Measurements from ENCODE around the gene MOB3A.
A peak's percentile ranks its signal among the peaks of the same experiment; 100 is the strongest.

MOB3A gene

DNA sequence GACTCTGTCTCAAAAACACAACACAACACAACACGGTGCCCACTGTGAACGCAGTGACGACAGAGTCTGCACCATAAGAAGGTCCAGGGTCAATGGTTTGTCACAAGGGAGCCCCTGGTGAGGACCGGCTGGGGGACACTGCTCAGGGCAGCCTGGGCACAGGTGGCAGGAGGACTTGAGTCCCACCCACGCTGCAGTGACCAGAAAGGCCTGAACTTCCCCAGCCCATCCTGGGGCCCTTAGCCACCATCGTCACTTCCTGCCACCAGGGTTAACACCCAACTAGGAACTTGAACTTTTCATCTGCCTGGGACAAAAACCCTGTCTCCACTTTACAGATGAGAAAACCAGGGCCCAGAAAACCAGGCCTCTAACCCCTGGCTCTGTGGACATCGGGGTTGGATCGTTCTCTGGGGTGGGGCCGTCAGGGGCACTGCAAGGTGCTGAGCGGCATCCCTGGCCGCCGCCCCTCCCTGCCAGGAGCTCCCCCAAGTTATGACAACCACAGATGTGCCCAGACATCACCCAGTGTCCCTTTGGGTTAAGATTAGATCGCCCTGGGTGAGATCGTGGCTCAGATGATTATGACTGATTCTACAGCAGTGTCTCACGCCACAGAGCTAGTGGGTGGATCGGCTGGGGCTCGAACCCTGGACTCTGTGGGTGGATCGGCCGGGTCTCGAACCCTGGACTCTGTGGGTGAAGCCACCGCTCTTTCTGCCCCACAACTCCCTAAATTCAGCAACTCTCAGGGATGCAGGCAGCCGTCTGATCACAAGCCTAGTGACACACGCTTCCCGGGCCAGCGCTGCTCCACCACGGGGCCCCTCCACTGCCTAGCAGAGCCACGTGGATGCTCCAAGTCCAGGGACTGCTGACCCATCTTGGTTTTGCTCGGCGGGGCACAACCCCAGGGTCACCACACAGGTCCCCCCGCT lies 14.0 kb downstream of the MOB3A start:
- peak; percentile 54 for ATAC-seq
- Mint-ChIP-seq H3K4me1 (peaks cover 77% of the 10 kb centered on the region), H3K9me3 (no peaks in the 10 kb centered on the region), H3K27ac (peak overlapping the region; percentile 86 to 98), H3K27me3 (no peaks in the 10 kb centered on the region), H3K4me3 (peak overlapping the region; percentile 93 to 99)
- DNase-seq, result peak in 1 of 2 donors; percentile 62

DNA sequence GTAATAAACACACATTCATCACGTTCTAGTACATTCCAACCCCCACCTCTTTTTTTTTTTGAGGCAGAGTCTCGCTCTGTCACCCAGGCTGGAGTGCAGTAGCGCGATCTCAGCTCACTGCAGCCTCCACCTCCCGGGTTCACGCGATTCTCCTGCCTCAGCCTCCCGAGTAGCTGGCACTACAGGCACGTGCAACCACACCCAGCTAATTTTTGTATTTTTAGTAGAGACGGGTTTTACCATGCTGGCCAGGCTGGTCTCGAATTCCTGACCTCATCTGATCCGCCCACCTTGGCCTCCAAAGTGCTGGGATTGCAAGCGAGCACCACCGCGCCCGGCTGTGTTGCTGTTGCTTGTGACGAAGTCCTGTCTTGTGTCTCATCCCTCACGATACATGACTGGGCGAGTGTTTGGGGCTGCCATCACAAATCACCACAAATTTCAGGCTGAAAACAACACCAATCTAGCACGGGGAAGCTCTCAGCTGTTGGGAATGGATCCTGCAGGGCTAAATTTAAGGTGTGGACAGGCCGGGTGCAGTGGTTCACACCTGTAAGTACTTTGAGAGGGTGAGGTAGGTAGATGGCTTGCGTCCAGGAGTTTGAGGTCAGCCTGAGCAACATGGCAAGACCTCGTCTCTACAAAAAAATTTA lies 15.7 kb downstream of the MOB3A start:
- DNase-seq (no peak), ATAC-seq (no peak)
- Mint-ChIP-seq H3K27ac (peak overlapping the region; percentile 89 to 90), H3K27me3 (no peaks in the 10 kb centered on the region), H3K4me1 (peaks cover 73% of the 10 kb centered on the region), H3K9me3 (no peaks in the 10 kb centered on the region), H3K4me3 (peak overlapping the region; percentile 93 to 99)

DNA sequence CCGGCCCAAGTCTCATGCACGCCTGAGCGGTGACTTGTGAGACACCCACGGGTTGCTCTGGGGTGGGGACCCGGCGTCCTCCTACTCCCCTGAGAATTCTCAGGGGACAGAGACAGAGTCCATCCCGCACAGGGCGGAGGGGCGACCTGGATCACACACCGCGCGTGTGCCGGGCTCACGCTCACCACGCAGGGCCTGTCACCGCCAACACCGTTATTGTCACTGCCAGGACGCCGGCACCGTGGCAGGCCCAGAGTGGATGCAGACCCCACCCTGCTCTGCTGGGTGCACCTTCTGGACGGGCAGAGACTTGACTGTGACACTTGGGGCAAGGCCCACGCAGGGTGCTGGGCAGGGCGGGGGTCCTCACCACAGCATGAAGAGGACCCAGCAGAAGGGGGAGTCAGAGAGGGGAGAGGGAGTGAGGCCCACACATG lies 16.2 kb downstream of the MOB3A start:
- Mint-ChIP-seq H3K4me3 (peak overlapping the region; percentile 93 to 99), H3K27ac (peak overlapping the region; percentile 68 to 90), H3K27me3 (no peaks in the 10 kb centered on the region), H3K4me1 (peaks cover 75% of the 10 kb centered on the region), H3K9me3 (no peaks in the 10 kb centered on the region)
- no peak for DNase-seq
- ATAC-seq, result no peak

DNA sequence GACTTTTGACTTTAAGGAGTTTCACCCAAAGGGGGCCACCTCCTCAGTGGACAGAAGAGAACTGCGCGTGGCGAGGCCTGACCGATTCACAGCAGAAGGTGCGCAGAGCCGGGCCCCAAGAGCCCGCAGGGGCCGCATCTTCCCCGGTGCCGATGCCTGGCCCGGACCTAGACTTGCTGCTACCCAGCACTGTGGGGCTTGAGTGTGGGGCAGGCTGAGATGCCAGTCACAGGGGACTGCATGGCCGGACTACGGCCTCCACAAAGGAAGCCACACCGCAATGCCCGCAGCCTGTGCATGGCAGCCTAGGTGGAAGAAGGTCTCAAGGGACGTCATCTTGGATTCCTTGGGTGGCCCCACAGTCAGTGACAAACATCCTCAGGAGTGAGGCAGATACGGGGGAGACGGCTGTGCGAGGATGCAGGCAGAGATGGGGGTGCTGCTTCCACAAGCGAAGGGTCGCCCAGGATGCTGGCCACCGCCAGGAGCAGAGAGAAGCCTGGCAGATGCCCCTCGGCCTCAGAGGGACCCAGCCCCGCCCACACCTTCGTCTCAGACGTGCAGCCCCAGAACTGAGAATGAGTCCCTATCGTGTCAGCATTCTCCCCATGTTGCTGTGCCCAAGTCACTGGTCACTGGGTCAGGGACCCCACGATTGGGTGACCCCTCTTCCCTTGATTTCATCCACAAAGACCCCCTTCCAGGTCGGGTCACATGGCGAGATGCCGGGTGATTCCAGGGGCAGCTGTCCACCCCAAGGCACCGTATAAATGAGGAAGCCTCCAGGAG lies 16.9 kb downstream of the MOB3A start:
- Mint-ChIP-seq H3K4me3 (peak overlapping the region; percentile 93 to 99), H3K27ac (peak overlapping the region; percentile 68 to 90), H3K4me1 (peaks cover 81% of the 10 kb centered on the region), H3K9me3 (no peaks in the 10 kb centered on the region), H3K27me3 (no peaks in the 10 kb centered on the region)
- DNase-seq, result no peak
- ATAC-seq, result no peak

GRCh38 chr19:2077833-2078619 lies 18.1 kb downstream of the MOB3A start:
- DNase-seq (no peak), ATAC-seq (no peak)
- no peaks in the 10 kb centered on the region for H3K27me3 Mint-ChIP-seq
- no peaks in the 10 kb centered on the region for H3K9me3 Mint-ChIP-seq
- H3K4me3 Mint-ChIP-seq, result no peak overlapping the region
- peak overlapping the region in 1 of 2 donors; percentile 74 for H3K27ac Mint-ChIP-seq
- H3K4me1 Mint-ChIP-seq, result peaks cover 81% of the 10 kb centered on the region

GRCh38 chr19:2077398-2077797 lies 18.7 kb downstream of the MOB3A start:
- no peaks in the 10 kb centered on the region for H3K9me3 Mint-ChIP-seq
- H3K27ac Mint-ChIP-seq, result no peak overlapping the region
- H3K27me3 Mint-ChIP-seq, result no peaks in the 10 kb centered on the region
- peaks cover 81% of the 10 kb centered on the region for H3K4me1 Mint-ChIP-seq
- H3K4me3 Mint-ChIP-seq, result no peak overlapping the region
- ATAC-seq (no peak), DNase-seq (no peak)

GRCh38 chr19:2076526-2076944 lies 19.6 kb downstream of the MOB3A start:
- H3K27me3 Mint-ChIP-seq, result no peaks in the 10 kb centered on the region
- DNase-seq, result no peak
- H3K4me3 Mint-ChIP-seq, result no peak overlapping the region
- peaks cover 77% of the 10 kb centered on the region for H3K4me1 Mint-ChIP-seq
- ATAC-seq, result no peak
- peak overlapping the region in 1 of 2 donors; percentile 87 for H3K27ac Mint-ChIP-seq
- H3K9me3 Mint-ChIP-seq, result no peaks in the 10 kb centered on the region

DNA sequence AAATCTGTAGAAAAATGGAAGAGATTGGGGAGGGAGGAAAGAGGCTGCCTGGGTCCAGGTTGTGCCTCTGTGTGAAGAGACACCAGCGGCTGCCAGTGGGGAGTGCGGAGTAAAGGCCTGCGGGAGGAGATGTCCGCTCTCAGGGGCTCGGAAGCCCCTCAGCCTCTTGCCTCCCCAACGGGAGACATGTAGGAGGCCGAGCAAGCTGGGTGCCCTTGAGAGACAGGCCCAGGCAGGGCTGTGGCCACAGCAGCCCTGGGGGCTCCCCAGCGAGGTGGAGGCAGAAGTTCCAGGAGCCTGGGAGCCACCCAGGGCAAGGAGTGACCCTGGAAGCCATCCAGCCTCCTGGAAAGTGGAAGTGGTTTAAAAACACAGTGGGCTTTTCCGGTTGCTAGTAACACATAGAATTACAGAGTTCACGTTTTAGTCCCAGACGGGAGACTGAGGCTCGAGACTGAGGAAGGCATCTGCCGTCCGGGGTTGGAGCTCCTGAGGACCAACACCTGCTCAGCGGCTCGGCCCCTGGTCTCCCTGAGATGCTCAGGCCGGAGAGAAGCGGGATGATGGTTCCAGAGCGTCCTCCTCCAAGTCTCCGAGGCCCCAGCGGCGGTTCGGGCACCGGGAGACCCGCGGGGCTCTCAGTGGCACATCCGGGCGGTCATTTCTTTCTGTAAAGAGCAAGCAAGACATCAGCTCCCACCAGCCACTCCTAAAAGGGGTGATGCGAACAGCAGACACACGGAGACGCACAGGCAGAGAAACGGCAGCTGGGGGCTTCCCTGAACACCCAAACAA lies 23.2 kb downstream of the MOB3A start:
- Mint-ChIP-seq H3K9me3 (no peaks in the 10 kb centered on the region), H3K27ac (peak overlapping the region; percentile 42 to 96), H3K4me3 (no peak overlapping the region), H3K27me3 (no peaks in the 10 kb centered on the region), H3K4me1 (peaks cover 70% of the 10 kb centered on the region)
- DNase-seq (no peak), ATAC-seq (no peak)

- Mint-ChIP-seq H3K9me3 (no peaks in the 10 kb centered on the region), H3K27ac (peak overlapping the region; percentile 82 to 95), H3K27me3 (no peaks in the 10 kb centered on the region), H3K4me3 (no peak overlapping the region), H3K4me1 (peaks cover 62% of the 10 kb centered on the region)
- DNase-seq (no peak), ATAC-seq (no peak)
These were observed 25.0 kb downstream of the MOB3A start for GRCh38 chr19:2070986-2071673.

GRCh38 chr19:2070436-2070827 lies 25.7 kb downstream of the MOB3A start:
- Mint-ChIP-seq H3K27me3 (no peaks in the 10 kb centered on the region), H3K4me3 (no peak overlapping the region), H3K4me1 (peaks cover 56% of the 10 kb centered on the region), H3K9me3 (no peaks in the 10 kb centered on the region), H3K27ac (peak overlapping the region in 1 of 2 donors; percentile 92)
- no peak for DNase-seq
- ATAC-seq, result no peak

- no peak for ATAC-seq
- H3K4me1 Mint-ChIP-seq, result peaks cover 41% of the 10 kb centered on the region
These were observed 31.2 kb downstream of the MOB3A start for GRCh38 chr19:2064788-2065524.

GRCh38 chr19:2064395-2064787 lies 31.7 kb downstream of the MOB3A start:
- DNase-seq (no peak), ATAC-seq (no peak)
- no peak overlapping the region for H3K4me3 Mint-ChIP-seq
- H3K27me3 Mint-ChIP-seq, result no peaks in the 10 kb centered on the region
- H3K9me3 Mint-ChIP-seq, result no peaks in the 10 kb centered on the region
- peaks cover 40% of the 10 kb centered on the region for H3K4me1 Mint-ChIP-seq
- no peak overlapping the region for H3K27ac Mint-ChIP-seq

More at GRCh38 chr19:2064788-2065524, 31.2 kb downstream of the MOB3A start:
- Mint-ChIP-seq H3K4me3 (no peak overlapping the region), H3K27me3 (no peaks in the 10 kb centered on the region), H3K27ac (no peak overlapping the region), H3K9me3 (no peaks in the 10 kb centered on the region)
- no peak for DNase-seq

GRCh38 chr19:2063824-2064223 lies 32.3 kb downstream of the MOB3A start:
- no peaks in the 10 kb centered on the region for H3K27me3 Mint-ChIP-seq
- no peaks in the 10 kb centered on the region for H3K9me3 Mint-ChIP-seq
- DNase-seq, result no peak
- H3K27ac Mint-ChIP-seq, result no peak overlapping the region
- ATAC-seq, result no peak
- H3K4me1 Mint-ChIP-seq, result peaks cover 41% of the 10 kb centered on the region
- no peak overlapping the region for H3K4me3 Mint-ChIP-seq

Data from stimulated activated naive CD8-positive, alpha-beta T cell treated with anti-CD3 and anti-CD28 coated beads, Interleukin-15, amount 100 ng/mL, for 72 hours (primary cell).